ENCODE data around the gene PGAM2. TPM values are rescaled to one million over a fixed set of nuclear protein-coding genes. Genes with fewer than 3 reads are reported as not detected.
A peak's percentile ranks its signal among the peaks of the same experiment; 100 is the strongest.
"Not testable (repeated sequence)": the region's sequence is repeated elsewhere in the genome, so short reads cannot be mapped to it uniquely, and the experiment has no call there.

Gene PGAM2
- total RNA-seq, 1 donor from 2014 or later = not detected

DNA sequence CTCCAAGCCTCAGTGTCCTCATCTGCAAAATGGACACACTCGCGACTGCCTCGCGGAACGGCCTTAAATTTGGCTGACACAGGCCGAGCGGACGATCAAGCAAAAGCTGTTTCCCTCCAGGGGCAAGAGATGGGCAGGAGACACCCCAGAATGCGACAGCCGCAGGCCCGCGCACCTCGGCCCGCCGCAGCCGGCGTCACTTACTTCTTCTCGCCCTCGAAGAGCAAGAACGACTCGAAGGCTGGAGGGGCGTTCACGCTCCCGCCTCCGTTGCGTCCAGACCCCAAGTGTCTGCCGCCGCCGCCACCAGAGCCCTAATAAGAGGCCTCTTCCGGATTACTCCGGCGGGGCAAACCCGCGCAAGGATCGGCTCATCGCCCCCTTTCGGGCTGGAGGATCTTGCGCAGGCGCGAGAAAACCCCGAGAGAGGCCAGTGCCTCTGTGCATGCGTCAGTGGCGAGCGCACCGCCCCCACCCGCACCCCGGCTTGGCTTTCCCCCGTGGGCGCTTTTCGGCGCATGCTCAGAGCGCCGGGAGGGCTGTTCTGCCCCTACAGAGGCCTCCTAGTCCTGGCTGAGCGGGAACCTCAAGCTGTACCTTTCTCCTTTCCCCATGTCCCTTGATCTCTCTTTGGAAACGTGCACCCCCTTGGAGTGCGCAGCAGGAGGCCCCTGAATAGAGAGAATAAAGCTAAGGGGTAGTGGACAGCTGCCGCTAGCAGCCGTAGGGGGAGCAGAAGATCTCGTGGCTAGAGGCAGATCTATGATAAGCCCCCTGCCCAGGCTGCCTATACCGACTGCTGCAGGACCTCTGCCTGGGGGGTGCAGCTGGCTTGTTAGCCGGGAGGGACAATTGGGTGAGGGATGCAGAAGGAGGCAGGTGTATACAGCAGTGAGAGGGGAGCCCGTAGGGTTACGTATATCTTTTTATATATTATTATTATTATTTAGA is 46.2 kb downstream of the PGAM2 start:
- TF ChIP-seq, protein P1, sequence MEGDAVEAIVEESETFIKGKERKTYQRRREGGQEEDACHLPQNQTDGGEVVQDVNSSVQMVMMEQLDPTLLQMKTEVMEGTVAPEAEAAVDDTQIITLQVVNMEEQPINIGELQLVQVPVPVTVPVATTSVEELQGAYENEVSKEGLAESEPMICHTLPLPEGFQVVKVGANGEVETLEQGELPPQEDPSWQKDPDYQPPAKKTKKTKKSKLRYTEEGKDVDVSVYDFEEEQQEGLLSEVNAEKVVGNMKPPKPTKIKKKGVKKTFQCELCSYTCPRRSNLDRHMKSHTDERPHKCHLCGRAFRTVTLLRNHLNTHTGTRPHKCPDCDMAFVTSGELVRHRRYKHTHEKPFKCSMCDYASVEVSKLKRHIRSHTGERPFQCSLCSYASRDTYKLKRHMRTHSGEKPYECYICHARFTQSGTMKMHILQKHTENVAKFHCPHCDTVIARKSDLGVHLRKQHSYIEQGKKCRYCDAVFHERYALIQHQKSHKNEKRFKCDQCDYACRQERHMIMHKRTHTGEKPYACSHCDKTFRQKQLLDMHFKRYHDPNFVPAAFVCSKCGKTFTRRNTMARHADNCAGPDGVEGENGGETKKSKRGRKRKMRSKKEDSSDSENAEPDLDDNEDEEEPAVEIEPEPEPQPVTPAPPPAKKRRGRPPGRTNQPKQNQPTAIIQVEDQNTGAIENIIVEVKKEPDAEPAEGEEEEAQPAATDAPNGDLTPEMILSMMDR (IDR thresholded peaks at IDR 0.05) = peak; percentile 41 to 46 (median 45)
- TF ChIP-seq POLR2AphosphoS5 (IDR thresholded peaks at IDR 0.05; ENCODE audit: insufficient read depth in 1 of 2, low read depth in 1 of 2) = peak; percentile 78 to 85
- TF ChIP-seq POLR2A (IDR thresholded peaks at IDR 0.05) = peak in 1 of 2 donors; percentile 4
- H3K9me3 ChIP-seq; intact Hi-C loops (cut with DNase I); H3K27me3 ChIP-seq; H3K36me3 ChIP-seq: not testable (repeated sequence)
- Histone ChIP-seq H3K27ac (peak overlapping the region; percentile 81), H3K4me3 (peak overlapping the region; percentile 74 to 80), H3K4me1 (peaks cover 18% of the 10 kb centered on the region)
- peak in 1 of 2 donors; percentile 95 for DNase-seq (ENCODE audit: extremely low spot score in 2 of 2)

DNA sequence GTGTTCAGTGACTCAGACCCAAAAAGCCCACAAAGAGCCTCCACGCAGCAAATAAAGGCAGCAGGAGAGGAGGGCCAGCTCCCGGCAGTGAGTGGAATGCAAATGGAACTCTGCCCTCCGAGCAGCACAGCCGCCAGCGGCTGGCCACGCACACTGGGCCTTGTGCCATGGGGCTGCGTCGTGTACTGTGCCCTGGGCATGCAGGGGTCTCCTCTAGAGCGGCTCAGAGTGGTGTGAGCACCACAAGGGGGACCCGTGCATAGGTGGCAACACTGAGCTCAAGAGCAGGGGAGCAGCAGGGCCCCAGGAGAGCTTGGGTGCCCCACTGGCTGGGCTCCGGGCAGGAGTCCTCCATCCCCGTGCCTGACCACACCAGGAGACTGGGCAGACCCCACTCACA is 50.3 kb downstream of the PGAM2 start:
- DNase-seq (ENCODE audit: extremely low spot score in 2 of 2); H3K36me3 ChIP-seq; H3K4me3 ChIP-seq; H3K27ac ChIP-seq; H3K27me3 ChIP-seq; intact Hi-C loops (cut with DNase I); H3K9me3 ChIP-seq: not testable (repeated sequence)
- H3K4me1 ChIP-seq = peaks cover 18% of the 10 kb centered on the region

Small RNA genes lying within 50 kb of the gene (microRNA-seq; reads per million reads assigned to microRNA genes)
- gene MIR6837 (ENCODE audit: borderline number of aligned reads, borderline replicate concordance) (not detected), gene MIR6838 (ENCODE audit: borderline number of aligned reads, borderline replicate concordance) (not detected)

Other genes with a start within 250 kb of the PGAM2 start
- 68.8 TPM for gene MRPS24, start 196.1 kb downstream of the PGAM2 start, total RNA-seq
- gene URGCP, start 159.0 kb downstream of the PGAM2 start, total RNA-seq = 21.1 TPM
- 25.5 TPM for gene UBE2D4, start 139.1 kb downstream of the PGAM2 start, total RNA-seq
- gene SPDYE1, start 67.7 kb downstream of the PGAM2 start, total RNA-seq = not detected
- gene DBNL, start 20.9 kb downstream of the PGAM2 start, total RNA-seq = 100 TPM
- 31.4 TPM for gene POLM, start 17.0 kb upstream of the PGAM2 start, total RNA-seq
- 321 TPM for gene AEBP1, start 38.8 kb upstream of the PGAM2 start, total RNA-seq
- 42.0 TPM for gene POLD2, start 58.0 kb upstream of the PGAM2 start, total RNA-seq
- not detected for gene MYL7, start 75.8 kb upstream of the PGAM2 start, total RNA-seq
- gene GCK, start 123.9 kb upstream of the PGAM2 start, total RNA-seq = 1.7 TPM
- gene YKT6, start 135.4 kb upstream of the PGAM2 start, total RNA-seq = 47.6 TPM